Activated gamma-delta T cell treated with Interleukin-2 at 50 U/mL for 16 hours (primary cell): ENCODE measurements around the gene OPCML.

Experiments
- DNase-seq: peaks from one replicate; pipeline ENCODE4 v3.0.0-alpha.2; 2020

OPCML gene

DNA sequence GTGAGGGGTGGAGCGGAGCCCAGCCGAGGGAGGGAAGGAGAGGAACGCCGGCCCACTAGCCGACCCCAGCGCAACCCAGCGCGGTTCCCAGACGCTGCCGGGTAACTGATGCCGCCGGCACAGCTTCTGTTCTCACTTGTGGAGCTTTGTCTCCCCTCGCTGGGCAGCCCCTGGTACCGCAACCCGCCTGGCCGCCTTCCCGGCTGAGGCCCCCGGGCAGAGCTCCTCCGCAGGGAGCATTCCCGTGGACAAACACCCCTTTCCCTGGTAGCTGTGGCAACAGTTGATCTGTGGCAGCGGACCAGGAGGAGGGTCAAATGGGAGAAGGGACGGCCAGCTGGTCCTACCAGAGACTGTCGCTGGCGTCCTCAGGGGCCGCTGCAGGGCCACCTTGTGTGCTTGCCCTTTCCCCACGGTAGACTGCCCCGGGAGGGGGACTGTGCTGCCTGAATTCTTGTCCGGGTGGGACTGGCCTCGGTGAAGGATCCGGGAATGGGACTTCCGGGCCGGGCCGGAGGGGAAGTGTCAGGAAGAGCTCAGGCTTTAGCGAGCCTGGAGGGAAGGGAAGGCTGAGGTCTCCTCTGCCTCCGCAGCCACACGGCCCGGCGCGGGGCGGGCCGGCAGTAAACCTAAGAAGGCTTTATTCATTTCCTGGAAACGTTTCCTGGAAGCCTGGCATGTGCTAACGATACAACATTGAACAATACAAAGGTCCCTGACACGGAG, 468.0 kb downstream of the OPCML start:
- no peak for DNase-seq

DNA sequence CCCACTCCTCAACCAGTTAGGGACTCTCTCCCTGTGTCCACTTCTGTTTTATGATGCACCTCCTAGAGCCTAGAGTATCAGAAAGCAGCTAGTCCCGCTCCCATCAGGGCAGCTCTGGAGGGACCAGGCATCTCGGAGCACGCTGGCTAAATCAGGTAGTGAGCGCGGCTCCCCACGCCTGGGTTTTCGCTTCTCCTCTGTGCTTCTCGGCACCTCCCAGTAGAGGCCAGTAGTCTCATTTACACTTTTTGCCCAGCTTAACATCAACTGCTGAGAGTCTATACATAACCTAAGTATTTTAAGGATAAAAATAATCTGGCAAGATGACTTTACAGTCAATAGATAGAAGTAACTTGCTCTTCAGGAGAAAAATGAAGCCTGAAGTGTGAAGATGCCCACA, 473.8 kb downstream of the OPCML start:
- no peak for DNase-seq

DNA sequence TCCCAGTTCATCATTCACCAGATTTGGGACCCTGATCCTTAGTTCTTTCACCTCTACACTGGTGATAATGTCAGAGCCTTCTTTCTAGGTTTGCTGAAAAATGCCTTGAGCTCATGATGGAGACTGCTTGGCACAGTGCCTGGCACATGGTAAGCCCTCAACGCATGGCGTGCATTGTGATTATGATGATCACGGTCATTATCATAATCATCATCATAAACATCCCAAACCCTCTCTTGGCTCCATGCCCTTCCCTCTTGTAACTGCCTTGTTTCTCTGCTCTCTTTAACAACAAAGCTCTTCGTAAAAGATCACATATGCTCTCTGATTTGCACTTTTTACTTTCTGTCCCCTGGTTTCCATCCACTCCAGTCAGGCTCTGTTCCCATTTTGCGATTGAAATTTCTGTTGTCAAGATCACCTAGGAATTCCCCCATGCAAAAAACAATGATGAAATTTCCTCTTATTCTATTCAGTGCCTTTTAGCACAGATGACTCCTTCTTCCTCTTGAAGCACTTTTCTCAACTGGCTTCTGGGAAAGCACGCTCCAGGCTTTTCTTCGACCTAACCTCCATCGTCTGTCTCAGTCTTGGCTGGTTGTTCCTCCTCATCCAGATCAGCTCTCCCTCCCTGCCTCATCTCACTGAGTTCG, 479.1 kb downstream of the OPCML start:
- no peak for DNase-seq

DNA sequence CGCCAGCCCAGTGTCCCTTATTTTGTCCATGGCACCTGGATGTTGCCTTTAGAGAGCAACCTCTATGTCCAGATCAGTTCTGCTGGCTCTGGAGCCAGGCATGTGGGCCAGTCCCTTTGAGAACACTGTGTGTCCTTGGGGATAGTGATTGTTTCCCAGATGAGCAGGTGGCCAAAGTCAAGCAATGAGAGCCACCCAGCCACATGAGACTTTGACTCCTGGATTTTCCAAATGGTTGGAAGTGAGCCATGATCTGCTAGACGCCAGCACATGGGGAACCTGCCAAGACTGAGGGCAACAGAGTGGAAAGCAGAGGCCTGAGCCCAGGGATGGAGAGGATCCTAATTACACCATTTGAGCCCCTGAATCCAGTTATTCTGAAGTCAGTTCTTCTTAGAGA, 479.8 kb downstream of the OPCML start:
- DNase-seq: no peak

DNA sequence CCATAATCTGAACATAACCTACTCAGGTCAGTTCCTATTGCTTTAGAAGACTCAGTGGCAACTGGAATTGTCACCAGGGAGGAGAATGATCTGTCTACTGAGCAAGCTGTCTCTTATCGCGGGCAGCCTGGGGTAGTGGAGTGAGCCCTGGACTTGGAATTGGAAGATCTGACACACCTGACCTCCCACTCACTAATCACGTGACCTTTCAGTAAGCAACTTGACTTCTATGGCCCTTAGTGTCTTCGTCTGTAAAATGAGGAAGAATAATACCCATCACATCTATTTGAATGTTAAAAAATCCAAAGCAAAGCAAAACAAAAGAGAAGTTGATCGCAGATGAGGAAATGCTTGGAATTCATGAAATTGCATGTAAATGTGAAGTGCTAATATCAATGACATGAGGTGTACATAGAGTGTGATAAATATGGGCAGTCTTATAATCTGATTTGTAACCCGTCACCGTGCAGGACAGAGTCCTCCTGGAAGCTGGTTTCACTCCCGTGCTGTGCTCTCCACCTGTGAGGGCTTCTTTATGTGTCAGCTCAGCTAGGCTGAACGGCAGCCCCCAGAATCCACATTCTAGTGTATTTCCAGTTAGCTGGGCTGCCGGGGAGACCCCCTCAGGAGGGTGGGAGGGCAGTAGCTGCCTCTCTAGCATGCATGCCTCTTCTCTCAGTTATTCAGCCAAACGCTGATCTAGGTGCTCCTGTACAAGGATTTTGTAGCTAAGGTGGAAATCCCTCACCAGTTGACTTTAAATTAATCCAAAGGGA, 482.9 kb downstream of the OPCML start:
- no peak for DNase-seq

DNA sequence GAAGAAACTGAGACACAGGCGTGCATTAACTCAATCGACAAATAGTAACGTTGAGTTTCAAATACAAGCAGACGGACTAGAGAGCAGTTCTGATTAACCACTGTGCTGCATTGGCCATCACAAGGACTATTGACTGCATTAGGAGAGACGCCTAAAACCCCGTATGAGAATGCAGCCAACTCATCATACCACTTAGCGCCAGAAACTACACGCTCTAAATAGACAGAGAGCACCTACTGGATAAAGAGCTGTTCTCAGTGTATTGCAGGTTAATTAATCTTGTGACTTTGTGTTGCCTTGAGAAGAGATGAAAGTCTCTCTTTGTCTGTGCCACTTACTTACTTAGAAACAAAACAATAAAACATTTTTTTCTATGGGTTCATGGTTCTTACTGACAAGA, 484.0 kb downstream of the OPCML start:
- no peak for DNase-seq

DNA sequence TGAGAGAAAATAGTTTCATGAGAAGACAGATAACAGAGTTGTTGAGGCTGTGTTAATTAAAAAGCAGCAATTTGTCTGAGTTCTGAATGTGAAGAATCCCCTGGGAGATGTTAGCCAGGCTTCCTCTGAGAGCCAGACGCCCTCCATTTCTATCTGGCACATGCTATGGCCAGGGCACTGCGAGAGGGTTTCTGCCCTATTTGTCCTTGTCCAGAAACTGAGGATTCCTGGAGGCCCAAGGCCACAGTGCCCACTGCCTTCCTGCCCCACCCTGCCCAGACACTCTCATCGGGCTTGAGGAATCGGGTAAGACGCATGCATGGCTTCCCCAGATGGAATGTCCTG, 484.6 kb downstream of the OPCML start:
- DNase-seq: no peak

DNA sequence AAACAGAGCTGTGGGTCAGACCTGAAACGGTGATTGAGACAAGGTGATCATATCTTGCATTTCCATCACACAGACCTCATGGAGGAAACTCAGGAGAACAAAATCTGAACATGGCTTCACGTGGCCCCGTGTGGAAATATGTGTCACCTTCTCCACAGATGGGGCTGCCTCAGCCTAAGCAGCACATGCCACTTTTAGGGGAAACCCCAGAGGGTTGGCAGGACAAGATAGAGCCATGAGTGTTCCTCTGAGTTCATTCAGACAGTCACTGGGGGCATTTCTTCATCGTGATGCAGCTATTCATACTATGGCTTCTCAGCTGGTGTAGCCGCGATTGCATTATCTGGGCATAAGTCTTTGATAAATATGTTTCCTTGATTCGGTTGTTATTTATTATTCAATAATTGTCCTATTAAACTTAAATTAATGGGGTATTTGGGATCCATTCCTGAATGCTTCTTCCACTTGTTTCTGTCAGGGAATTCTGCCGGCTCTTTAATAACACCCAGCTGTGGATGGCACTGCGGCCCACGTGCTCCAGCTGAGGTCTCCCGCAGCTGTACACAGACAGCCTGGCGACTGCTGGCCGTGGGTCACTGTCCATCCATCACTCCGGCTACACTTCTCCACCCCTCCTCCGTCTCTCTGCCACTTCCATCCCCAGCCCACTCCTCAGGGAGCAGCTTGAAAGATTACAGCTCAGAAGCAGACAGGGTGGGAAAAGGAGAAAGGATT, 485.1 kb downstream of the OPCML start:
- DNase-seq: no peak

DNA sequence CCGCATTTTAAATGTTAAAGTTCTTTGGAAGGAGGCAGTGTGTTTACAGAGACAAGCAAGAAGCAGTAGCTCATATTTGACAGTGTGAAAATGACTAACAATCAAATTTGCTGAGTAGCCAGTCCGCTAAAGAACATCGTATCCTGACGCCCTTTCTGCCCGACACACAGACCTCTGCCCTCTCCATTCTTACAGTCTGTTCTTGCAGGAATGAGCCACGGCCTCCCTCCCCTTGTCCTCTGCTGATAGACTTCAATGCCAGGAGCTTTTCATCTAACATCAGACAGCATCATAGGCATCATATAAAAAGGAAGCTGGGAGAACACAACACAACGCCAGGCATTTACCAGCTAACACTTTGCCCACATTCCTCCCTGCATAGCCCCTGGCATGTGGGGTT, 486.0 kb downstream of the OPCML start:
- no peak for DNase-seq

DNA sequence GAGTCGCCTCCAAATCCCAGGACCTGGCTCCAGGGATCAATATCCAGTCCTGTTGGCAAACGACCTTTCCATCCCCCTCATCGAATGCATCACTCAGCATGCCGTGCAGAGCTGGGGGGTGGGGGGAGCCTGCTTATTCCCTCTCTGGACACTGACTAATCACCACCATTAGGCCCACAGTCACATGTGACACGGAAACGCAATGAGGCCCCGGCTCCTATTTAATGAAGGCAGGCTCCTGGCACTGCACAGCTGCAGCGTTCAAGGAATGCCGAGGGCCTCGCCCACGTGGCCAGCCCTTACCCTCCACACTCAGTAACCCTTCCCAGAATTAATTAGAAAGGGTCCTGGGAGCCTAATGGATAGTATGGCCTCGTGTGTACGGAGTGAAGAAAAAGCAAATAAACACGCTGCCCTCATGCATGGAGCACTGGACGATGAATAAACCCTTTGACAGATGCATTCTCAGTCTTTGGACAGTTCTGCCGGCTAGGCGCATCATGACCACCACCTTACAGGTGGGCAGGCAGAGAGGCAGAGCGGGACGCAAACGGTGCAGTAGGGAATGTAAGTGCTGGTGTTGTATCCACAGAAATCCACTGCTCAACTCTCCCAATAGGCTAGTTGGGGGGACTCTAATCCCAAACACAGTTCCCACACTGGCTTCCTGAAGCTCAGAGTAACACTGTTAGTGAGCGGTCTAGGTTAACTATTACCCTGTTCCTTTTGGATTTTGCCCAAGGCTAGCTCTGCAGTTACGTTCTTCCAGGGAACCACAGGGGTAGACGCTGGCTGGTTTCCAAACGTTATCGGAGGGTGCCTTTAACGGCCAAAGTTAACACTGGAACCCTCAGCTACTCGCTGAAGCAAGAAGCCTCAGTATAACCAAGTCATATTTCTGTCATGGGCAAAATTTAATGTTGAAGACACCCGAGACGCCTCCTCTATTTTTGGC, 490.1 kb downstream of the OPCML start:
- DNase-seq: no peak

DNA sequence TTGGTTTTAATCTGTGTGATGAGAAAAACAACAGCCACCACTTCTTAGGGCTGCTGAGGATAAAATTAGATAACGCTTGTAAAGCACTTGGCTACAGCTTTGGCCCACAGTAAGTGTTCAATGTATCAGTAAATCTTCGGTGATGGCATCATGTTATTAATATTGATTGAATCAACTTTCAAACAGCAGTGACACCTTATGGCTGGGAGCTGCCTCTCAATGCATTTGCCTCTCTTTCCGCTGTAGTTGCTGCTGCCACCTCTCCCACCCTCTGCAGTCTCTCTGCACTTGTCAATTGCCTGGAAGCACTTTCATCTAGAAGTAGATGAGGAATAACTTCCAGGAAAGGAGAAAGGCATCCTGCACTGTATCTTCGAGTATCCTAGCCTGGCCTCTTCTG, 491.1 kb downstream of the OPCML start:
- DNase-seq: no peak

DNA sequence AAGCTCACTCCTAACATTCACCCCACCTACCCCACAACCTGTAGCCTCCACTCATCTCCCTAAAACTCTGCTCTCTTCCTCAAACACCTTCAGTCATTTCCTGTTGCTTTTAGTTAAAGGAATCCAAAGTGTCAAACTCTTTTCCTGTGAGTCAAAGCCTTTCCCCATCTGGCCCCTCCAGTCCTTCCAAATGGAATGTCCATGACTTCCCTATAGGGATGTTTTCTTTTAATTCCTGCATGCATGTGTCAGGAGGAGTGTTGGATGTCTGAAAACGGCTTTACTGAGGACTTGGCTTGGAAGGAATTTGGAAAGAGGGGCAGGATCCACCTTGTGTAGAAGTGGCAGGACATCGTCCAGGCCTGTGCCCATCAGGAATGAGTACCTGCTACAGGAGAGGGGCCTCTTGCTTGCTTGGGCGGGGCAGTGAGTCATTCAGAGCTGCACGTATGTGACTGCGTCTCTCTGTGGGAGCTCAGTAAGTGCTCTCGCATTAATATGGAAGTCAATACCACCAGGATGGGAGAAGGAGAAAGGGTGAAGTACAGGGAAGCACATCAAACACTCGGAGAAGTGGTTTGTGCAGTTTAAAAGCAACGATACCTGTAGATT, 491.9 kb downstream of the OPCML start:
- no peak for DNase-seq

DNA sequence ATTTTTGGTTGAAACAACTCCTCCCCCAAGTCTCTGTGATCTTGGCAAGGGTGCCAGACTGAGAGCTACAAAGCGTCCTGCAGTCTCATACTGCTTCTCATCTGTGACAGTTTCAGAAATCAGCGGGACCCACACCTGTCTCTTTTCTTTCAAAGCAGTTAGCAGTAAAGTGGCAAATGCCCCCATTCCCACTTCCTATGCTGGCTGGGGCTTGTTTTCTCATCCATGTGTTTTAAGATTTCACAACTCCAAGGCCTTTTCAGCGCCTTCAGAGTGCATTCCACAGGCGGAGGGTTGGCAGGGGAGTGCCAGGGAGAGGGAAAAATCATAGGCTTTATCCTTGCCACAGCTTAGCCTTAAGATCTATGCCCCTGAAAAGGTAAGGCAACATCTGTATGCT, 493.5 kb downstream of the OPCML start:
- DNase-seq: no peak

DNA sequence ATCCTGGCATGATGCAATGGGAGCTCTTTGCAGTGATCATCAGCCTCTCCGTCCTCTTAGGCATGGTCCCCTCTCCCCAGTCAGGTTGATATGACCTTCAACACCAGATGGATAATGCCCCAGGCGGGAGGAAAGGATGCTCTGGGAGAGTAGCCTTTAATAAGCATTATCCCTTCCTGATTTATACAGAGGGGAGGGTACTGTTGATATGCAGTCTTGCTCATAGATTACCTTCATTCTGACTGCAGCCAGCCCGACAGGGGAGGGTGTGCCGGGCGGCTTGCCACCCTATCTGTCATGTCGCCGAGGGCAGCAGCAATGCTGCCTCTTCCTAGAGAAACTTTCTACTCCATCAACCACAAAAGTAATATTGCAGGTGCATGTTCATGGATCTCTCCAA, 497.4 kb downstream of the OPCML start:
- no peak for DNase-seq

DNA sequence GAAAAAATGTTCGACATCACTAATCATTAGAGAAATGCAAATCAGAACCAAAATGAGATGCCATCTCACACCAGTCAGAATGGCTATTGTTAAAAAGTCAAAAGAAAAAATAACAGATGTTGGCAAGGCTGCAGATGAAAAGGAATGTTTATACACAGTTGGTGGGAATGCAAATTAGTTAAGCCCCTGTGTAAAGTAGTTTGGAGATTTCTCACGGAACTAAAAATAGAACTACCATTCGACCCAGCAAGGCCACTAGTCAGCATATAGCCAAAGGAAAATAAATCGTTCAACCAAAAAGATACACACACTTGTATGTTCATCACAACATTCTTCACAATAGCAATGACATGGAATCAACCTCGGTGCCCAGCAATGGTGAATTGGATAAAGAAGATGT, 503.2 kb downstream of the OPCML start:
- DNase-seq: no peak

DNA sequence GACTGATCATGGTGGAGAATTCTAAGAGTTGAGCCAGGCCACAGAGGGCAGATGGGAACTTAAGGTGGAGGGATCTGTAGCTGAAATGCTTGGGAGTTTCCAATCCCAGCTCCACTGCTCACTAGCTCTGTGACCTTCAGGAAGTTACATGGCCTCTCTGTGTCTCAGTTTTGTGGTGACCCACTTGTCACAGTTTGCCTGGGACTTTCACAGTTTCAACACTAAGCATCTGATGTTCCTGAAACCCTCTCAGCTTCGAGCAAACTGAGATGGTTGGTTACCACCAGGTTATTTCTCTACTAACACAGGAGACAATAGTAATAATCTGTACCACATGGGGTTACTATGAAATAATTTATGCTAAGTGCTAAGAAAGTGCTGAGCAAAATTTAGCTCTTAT, 505.3 kb downstream of the OPCML start:
- DNase-seq: no peak

DNA sequence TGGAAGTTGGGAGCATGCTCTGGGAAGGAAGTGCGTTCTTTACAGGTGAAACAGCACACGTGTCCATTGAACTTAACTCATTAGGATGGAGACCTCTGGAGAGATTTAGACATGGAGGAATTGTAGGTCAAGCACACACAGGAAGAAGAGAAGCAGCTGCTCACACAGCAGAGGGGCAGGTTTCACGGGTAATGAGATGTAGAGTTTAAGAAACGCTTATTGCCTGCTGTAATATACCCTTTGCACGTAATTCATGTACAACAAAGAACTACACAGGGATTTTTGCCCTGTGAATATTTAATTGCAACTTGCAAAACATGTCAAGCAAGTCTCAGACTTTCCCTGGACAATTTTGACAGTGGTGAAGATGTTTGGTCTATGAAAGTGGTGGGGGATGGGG, 508.0 kb downstream of the OPCML start:
- no peak for DNase-seq

DNA sequence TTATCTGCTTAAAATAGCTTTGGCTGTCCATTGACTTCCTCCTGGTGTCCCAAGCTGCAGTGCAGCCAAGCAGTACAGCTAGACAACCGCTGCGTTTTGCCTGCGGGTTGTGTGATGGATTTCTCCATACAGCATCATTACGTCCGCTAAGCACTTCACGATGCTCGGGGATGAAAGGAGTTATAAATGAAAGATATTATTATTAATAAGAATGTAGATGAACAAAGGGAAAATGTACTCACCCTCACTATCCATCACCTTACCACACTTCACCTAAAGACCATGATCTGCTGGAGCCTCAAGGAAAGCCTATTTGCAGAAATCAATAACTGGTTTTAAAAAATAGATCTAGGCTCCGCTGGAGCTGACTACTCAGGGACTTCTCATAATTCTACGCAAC, 509.1 kb downstream of the OPCML start:
- DNase-seq: no peak

DNA sequence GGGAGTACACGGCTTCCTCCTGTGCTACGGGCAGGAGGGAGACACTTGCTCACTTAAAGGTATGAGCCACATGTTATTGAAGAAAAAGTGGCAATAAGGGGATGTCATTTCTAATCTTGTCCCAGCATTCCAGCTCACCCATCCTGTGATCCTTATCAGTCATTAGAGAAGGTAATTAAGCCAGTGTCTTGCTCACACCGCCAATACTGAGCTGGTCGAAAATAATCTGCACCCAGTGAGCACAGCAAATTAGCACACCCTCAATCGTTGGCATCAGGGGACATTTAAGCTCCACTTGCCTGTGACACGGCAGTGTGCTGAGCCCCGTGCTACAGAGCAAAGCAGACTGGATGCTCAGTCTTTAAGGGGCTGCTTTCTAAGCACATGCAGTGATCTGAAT, 510.7 kb downstream of the OPCML start:
- DNase-seq: no peak

DNA sequence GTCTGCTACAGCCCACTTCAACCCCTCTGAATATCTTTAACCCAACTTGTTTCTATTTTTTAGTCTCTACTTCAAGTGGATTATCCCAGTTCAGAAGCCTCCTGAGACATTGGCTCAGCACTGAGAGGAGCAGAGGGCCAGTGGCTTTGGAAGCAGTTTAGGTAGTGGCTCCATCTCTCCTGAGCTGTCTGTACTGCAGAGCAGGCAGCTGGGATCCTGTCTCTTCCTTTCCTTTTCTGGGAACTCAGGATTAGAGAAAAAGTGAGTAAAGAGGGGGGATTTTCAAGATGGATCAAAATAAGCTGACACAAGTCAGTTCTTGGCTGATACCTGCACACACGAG, 512.0 kb downstream of the OPCML start:
- DNase-seq: no peak

DNA sequence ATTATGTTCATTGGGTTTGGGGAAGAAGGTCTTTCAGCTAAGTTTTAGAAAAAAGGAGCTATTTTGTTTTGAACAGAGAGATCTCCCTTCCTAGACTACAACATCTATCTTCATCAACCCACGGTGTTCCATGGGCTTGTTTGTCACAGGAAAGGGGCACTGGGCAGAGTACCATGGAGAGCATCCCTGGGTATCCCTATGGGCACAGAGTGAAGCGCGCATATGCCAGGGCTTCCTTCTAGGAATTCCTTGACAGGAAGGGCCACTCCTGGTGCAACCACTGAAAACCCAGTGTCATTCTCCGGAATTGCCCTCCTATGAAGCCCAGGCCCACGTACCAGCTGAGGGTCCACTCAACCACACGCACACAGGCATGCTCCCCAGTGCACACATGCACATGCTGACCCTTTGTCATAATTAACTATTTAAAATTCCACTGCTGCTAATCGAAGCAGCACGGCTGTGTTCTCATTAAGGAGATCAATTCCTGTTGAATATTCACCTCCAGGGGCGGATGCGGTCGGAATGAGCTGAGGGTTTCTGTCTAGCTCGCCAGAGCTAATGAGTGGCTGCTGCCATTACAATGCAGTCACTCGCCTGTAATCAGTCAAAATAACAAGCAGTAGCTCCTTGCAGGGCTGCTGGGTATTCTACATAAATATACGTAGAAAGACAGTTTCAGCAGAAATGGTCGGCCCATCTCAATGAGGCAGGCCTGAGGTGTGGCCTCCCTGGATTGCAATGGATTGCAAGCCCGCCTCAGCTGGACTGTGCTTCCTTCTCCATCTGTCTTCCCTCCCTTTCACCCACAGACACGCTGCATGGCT, 512.5 kb downstream of the OPCML start:
- no peak for DNase-seq
